HepG2 (cell line): ENCODE measurements around the gene TMEM143. TPM values are rescaled to one million over a fixed set of nuclear protein-coding genes. Genes with fewer than 3 reads are reported as not detected.

Experiments
- ARID4A ChIP-seq: sonication (generic); formaldehyde crosslinking; IDR thresholded peaks from 2 replicates; pipeline ENCODE4 v1.5.0; 2020; ENCODE audit warnings: mild to moderate bottlenecking, missing genetic modification reagents, borderline replicate concordance
- ATM ChIP-seq: fragments of 450-650 bp; IDR thresholded peaks from 2 replicates; pipeline ENCODE4 v1.7.1; 2017; ENCODE audit warnings: mild to moderate bottlenecking, borderline replicate concordance
- CERS6 ChIP-seq: sonication (generic); formaldehyde crosslinking; IDR thresholded peaks from 2 replicates; pipeline ENCODE4 v1.5.0; 2020; ENCODE audit warnings: missing genetic modification reagents
- ELF1 ChIP-seq: sonication (generic); formaldehyde crosslinking; IDR thresholded peaks from 2 replicates; pipeline ENCODE4 v1.4.0; 2020; ENCODE audit warnings: missing genetic modification reagents
- GMEB2 ChIP-seq: IDR thresholded peaks from 2 replicates; pipeline ENCODE4 v1.6.1; 2016; ENCODE audit warnings: missing biosample characterization, missing genetic modification reagents, low read depth
- HNRNPL ChIP-seq: fragments of 200-400 bp; formaldehyde crosslinking; IDR thresholded peaks from 2 replicates; pipeline ENCODE4 v1.6.1; 2017; ENCODE audit warnings: mild to moderate bottlenecking, low read depth, low read length
- HOXA3 ChIP-seq: sonication (generic); formaldehyde crosslinking; IDR thresholded peaks from 2 replicates; pipeline ENCODE4 v1.5.0; 2020; ENCODE audit warnings: missing genetic modification reagents
- HOXA5 ChIP-seq: sonication (generic); formaldehyde crosslinking; IDR thresholded peaks from 2 replicates; pipeline ENCODE4 v1.4.0; 2020; ENCODE audit warnings: missing genetic modification reagents
- KDM2A ChIP-seq: sonication (generic); formaldehyde crosslinking; IDR thresholded peaks from 2 replicates; pipeline ENCODE4 v1.4.0; 2020; ENCODE audit warnings: low read depth, missing genetic modification reagents, borderline replicate concordance
- KLF6 ChIP-seq: IDR thresholded peaks from 2 replicates; pipeline ENCODE4 v1.8.0; 2016; ENCODE audit warnings: missing biosample characterization, missing genetic modification reagents
- MAX ChIP-seq: IDR thresholded peaks from 2 replicates; pipeline ENCODE4 v1.6.1; 2012; ENCODE audit warnings: inconsistent platforms
- MXI1 ChIP-seq: IDR thresholded peaks from 3 replicates; pipeline ENCODE4 v1.6.1; 2012; ENCODE audit warnings: low read depth, low read length, inconsistent platforms, borderline replicate concordance
- NR2F2 ChIP-seq: IDR thresholded peaks from 2 replicates; pipeline ENCODE4 v1.6.1; 2012; ENCODE audit warnings: low read depth, inconsistent platforms, borderline replicate concordance
- PREB ChIP-seq: sonication (generic); formaldehyde crosslinking; IDR thresholded peaks from 2 replicates; pipeline ENCODE4 v1.4.0; 2020; ENCODE audit warnings: missing genetic modification reagents
- SCMH1 ChIP-seq: sonication (generic); formaldehyde crosslinking; IDR thresholded peaks from 2 replicates; pipeline ENCODE4 v1.9.0; 2021; ENCODE audit warnings: missing genetic modification reagents, mild to moderate bottlenecking, borderline replicate concordance
- SP5 ChIP-seq: IDR thresholded peaks from 2 replicates; pipeline ENCODE4 v1.6.1; 2016; ENCODE audit warnings: low read depth, borderline replicate concordance
- ZNF703 ChIP-seq: sonication (generic); formaldehyde crosslinking; IDR thresholded peaks from 2 replicates; pipeline ENCODE4 v1.5.1; 2020; ENCODE audit warnings: missing genetic modification reagents, mild to moderate bottlenecking, moderate library complexity, borderline replicate concordance
- ZXDC ChIP-seq: sonication (generic); formaldehyde crosslinking; IDR thresholded peaks from 2 replicates; pipeline ENCODE4 v1.5.0; 2020; ENCODE audit warnings: mild to moderate bottlenecking, missing genetic modification reagents
- polyA plus RNA-seq, 8 experiments: library from polyadenylated mRNA; depleted of rRNA in 3 of 8; stranded (reverse) in 7 of 8; unstranded in 1 of 8; fragments of >200 nt; fragmentation: Illumina TruSeq in 4 of 8; extraction: Trizol in 4 of 8; gene quantifications; 2 replicates each; pipeline versions ENCODE4 v1.2.1 to v1.2.3, GENCODE V29; 2011 to 2016; ENCODE audit warnings: low read depth in 4 of 8, missing spikeins in 1 of 8, mixed read lengths in 1 of 8; ENCODE audit not compliant: insufficient read depth in 1 of 8
- total RNA-seq, 5 experiments: library from RNA; depleted of rRNA; stranded (reverse); fragments of >200 nt; fragmentation: Illumina TruSeq; extraction: Trizol; gene quantifications; 2 replicates each; pipeline ENCODE4 v1.2.3, GENCODE V29; 2016; ENCODE audit warnings: low read depth in 1 of 5

The TMEM143 gene
- total and polyA plus RNA-seq, 2 of the 13 experiments (the other 11 are each of a cell fraction or from before 2014, with no cell fraction given), result 7.7 to 11.3 TPM

- TF ChIP-seq PREB (no peak), ARID4A (peak; percentile 19; the same call in 1 of the 2 replicates), ATM (no peak), MXI1 (no peak), MAX (peak; percentile 86), HOXA5 (CRISPR knock-in tag) (no peak), HNRNPL (no peak), SCMH1 (CRISPR knock-in tag) (no peak), ELF1 (CRISPR knock-in tag) (peak; percentile 36; the same call in 1 of the 2 replicates), ZNF703 (CRISPR knock-in tag) (no peak), KDM2A (CRISPR knock-in tag) (no peak), GMEB2 (CRISPR knock-in tag) (0 out of 2 replicates have a peak, but pooled peaks have one; percentile 52), ZXDC (no peak), NR2F2 (no peak), SP5 (CRISPR knock-in tag) (no peak), CERS6 (CRISPR knock-in tag) (no peak), HOXA3 (peak; percentile 11; the same call in 1 of the 2 replicates), KLF6 (CRISPR knock-in tag) (no peak)
Observed at GRCh38 chr19:48398375-48399235, 34.9 kb upstream of the TMEM143 start (continued).
